HEK293 (cell line): ENCODE measurements around the gene PDE4D.

Experiments
- BCL6B ChIP-seq: fragments of 450-650 bp; formaldehyde crosslinking; IDR thresholded peaks from 2 replicates; pipeline ENCODE4 v1.5.1; 2017; ENCODE audit warnings: missing biosample characterization, missing genetic modification characterization
- FEZF1 ChIP-seq: fragments of 450-650 bp; formaldehyde crosslinking; IDR thresholded peaks from 2 replicates; pipeline ENCODE4 v1.5.1; 2016; ENCODE audit warnings: missing biosample characterization, missing genetic modification characterization
- GLI2 ChIP-seq: fragments of 450-650 bp; formaldehyde crosslinking; IDR thresholded peaks from 2 replicates; pipeline ENCODE4; 2017; ENCODE audit warnings: missing biosample characterization, missing genetic modification characterization, low read depth, borderline replicate concordance
- KLF17 ChIP-seq: fragments of 450-650 bp; formaldehyde crosslinking; IDR thresholded peaks from 2 replicates; pipeline ENCODE4 v1.5.1; 2016; ENCODE audit warnings: missing biosample characterization, missing genetic modification characterization
- OVOL3 ChIP-seq: fragments of 450-650 bp; formaldehyde crosslinking; IDR thresholded peaks from 2 replicates; pipeline ENCODE4 v1.5.1; 2016; ENCODE audit warnings: missing biosample characterization, missing genetic modification characterization
- TCF7L2 ChIP-seq: IDR thresholded peaks from 2 replicates; pipeline ENCODE4 v1.6.1; 2011; ENCODE audit warnings: low read depth, mild to moderate bottlenecking, inconsistent platforms, low read length, moderate library complexity, borderline replicate concordance
- ZIC2 ChIP-seq: fragments of 450-650 bp; formaldehyde crosslinking; IDR thresholded peaks from 2 replicates; pipeline ENCODE4 v1.5.1; 2016; ENCODE audit warnings: missing biosample characterization, missing genetic modification characterization
- ZNF146 ChIP-seq: fragments of 450-650 bp; formaldehyde crosslinking; IDR thresholded peaks from 2 replicates; pipeline ENCODE4 v1.5.1; 2016; ENCODE audit warnings: missing biosample characterization, missing genetic modification characterization
- ZNF23 ChIP-seq: fragments of 450-650 bp; formaldehyde crosslinking; IDR thresholded peaks from 2 replicates; pipeline ENCODE4 v1.5.1; 2016; ENCODE audit warnings: missing biosample characterization, missing genetic modification characterization, borderline replicate concordance
- ZNF398 ChIP-seq: fragments of 450-650 bp; formaldehyde crosslinking; IDR thresholded peaks from 2 replicates; pipeline ENCODE4 v1.5.1; 2017; ENCODE audit warnings: missing biosample characterization, missing genetic modification characterization
- ZNF555 ChIP-seq: fragments of 450-650 bp; formaldehyde crosslinking; conservative IDR thresholded peaks from 2 replicates; pipeline ENCODE4 v1.5.1; 2017; ENCODE audit warnings: missing biosample characterization, mild to moderate bottlenecking, missing genetic modification characterization, inconsistent platforms
- ZNF610 ChIP-seq: fragments of 450-650 bp; formaldehyde crosslinking; IDR thresholded peaks from 2 replicates; pipeline ENCODE4 v1.5.1; 2016; ENCODE audit warnings: missing biosample characterization, missing genetic modification characterization, borderline replicate concordance
- ZNF629 ChIP-seq: fragments of 450-650 bp; formaldehyde crosslinking; IDR thresholded peaks from 2 replicates; pipeline ENCODE4 v1.5.1; 2017; ENCODE audit warnings: missing biosample characterization, missing genetic modification characterization
- ZNF645 ChIP-seq: fragments of 450-650 bp; formaldehyde crosslinking; IDR thresholded peaks from 2 replicates; pipeline ENCODE4; 2016; ENCODE audit warnings: missing biosample characterization, missing genetic modification characterization
- ZNF664 ChIP-seq: fragments of 450-650 bp; formaldehyde crosslinking; IDR thresholded peaks from 2 replicates; pipeline ENCODE4 v1.5.1; 2016; ENCODE audit warnings: missing biosample characterization, missing genetic modification characterization
- ZNF776 ChIP-seq: fragments of 450-650 bp; formaldehyde crosslinking; IDR thresholded peaks from 2 replicates; pipeline ENCODE4 v1.5.0; 2017; ENCODE audit warnings: missing biosample characterization, missing genetic modification characterization, borderline replicate concordance
- ZNF777 ChIP-seq: fragments of 450-650 bp; formaldehyde crosslinking; IDR thresholded peaks from 2 replicates; pipeline ENCODE4 v1.5.1; 2017; ENCODE audit warnings: missing biosample characterization, missing genetic modification characterization, borderline replicate concordance
- ZNF791 ChIP-seq: fragments of 450-650 bp; formaldehyde crosslinking; IDR thresholded peaks from 2 replicates; pipeline ENCODE4 v1.5.1; 2016; ENCODE audit warnings: missing biosample characterization, missing genetic modification characterization
- ZSCAN4 ChIP-seq: fragments of 450-650 bp; formaldehyde crosslinking; IDR thresholded peaks from 2 replicates; pipeline ENCODE4 v1.5.1; 2017; ENCODE audit warnings: missing biosample characterization, missing genetic modification characterization
- TF ChIP-seq, protein P1 (sequence below): fragments of 450-650 bp; formaldehyde crosslinking; IDR thresholded peaks from 2 replicates; pipeline ENCODE4 v1.5.1; 2016; ENCODE audit warnings: missing biosample characterization, missing genetic modification characterization
- TF ChIP-seq, protein P2 (sequence below): fragments of 450-650 bp; formaldehyde crosslinking; IDR thresholded peaks from 2 replicates; pipeline ENCODE4 v1.5.1; 2016; ENCODE audit warnings: missing biosample characterization, missing genetic modification characterization

Gene PDE4D

GRCh38 chr5:59648949-59649921 is 244.3 kb downstream of the PDE4D start (continued):
- peak; percentile 87 for TF ChIP-seq ZNF398 (tag by site-specific recombination)
- peak; percentile 83 for TF ChIP-seq GLI2 (tag by site-specific recombination)
- peak; percentile 72 for TF ChIP-seq ZIC2 (tag by site-specific recombination)
- no peak for TF ChIP-seq ZNF664 (tag by site-specific recombination)
- 0 out of 2 replicates have a peak, but pooled peaks have one; percentile 30 for TF ChIP-seq ZSCAN4
- TF ChIP-seq TCF7L2, result peak; percentile 30; the same call in 1 of the 2 replicates
- peak; percentile 17; the same call in 1 of the 2 replicates for TF ChIP-seq BCL6B
- TF ChIP-seq ZNF777 (tag by site-specific recombination), result no peak
- TF ChIP-seq, protein P1, sequence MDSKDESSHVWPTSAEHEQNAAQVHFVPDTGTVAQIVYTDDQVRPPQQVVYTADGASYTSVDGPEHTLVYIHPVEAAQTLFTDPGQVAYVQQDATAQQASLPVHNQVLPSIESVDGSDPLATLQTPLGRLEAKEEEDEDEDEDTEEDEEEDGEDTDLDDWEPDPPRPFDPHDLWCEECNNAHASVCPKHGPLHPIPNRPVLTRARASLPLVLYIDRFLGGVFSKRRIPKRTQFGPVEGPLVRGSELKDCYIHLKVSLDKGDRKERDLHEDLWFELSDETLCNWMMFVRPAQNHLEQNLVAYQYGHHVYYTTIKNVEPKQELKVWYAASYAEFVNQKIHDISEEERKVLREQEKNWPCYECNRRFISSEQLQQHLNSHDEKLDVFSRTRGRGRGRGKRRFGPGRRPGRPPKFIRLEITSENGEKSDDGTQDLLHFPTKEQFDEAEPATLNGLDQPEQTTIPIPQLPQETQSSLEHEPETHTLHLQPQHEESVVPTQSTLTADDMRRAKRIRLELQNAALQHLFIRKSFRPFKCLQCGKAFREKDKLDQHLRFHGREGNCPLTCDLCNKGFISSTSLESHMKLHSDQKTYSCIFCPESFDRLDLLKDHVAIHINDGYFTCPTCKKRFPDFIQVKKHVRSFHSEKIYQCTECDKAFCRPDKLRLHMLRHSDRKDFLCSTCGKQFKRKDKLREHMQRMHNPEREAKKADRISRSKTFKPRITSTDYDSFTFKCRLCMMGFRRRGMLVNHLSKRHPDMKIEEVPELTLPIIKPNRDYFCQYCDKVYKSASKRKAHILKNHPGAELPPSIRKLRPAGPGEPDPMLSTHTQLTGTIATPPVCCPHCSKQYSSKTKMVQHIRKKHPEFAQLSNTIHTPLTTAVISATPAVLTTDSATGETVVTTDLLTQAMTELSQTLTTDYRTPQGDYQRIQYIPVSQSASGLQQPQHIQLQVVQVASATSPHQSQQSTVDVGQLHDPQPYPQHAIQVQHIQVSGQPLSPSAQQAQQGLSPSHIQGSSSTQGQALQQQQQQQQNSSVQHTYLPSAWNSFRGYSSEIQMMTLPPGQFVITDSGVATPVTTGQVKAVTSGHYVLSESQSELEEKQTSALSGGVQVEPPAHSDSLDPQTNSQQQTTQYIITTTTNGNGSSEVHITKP (tag by site-specific recombination), result peak; percentile 94
- TF ChIP-seq, protein P2, sequence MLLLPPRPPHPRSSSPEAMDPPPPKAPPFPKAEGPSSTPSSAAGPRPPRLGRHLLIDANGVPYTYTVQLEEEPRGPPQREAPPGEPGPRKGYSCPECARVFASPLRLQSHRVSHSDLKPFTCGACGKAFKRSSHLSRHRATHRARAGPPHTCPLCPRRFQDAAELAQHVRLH (tag by site-specific recombination), result peak; percentile 72
- TF ChIP-seq ZNF791 (tag by site-specific recombination), result no peak
- TF ChIP-seq KLF17, result 0 out of 2 replicates have a peak, but pooled peaks have one; percentile 48
- TF ChIP-seq ZNF555, result no peak
- TF ChIP-seq ZNF23, result no peak
- peak; percentile 86; the same call in 1 of the 2 replicates for TF ChIP-seq ZNF610
- peak; percentile 51; the same call in 1 of the 2 replicates for TF ChIP-seq ZNF146 (tag by site-specific recombination)
- no peak for TF ChIP-seq ZNF645 (tag by site-specific recombination)
- TF ChIP-seq ZNF776 (tag by site-specific recombination), result no peak
- peak; percentile 95 for TF ChIP-seq ZNF629 (tag by site-specific recombination)
- peak; percentile 91 for TF ChIP-seq FEZF1 (tag by site-specific recombination)
- peak; percentile 60; the same call in 1 of the 2 replicates for TF ChIP-seq OVOL3
